GM23338 (cell line): Measurements from ENCODE around the gene GDA. TPM values are rescaled to one million over a fixed set of nuclear protein-coding genes. Genes with fewer than 3 reads are reported as not detected.

Experiments
- ATAC-seq: fragments of 200-7000 bp; cut with Tn5 transposase; 3 replicates; pipeline ENCODE4 v1.9.1; 2020
- DNase-seq: peaks from one replicate; pipeline ENCODE4 v3.0.0-alpha.2; 2015; ENCODE audit warnings: low spot score
- H2AFZ ChIP-seq: fragments of 200-600 bp; sonication (generic); 2 replicates; pipeline ENCODE4 v1.8.0; 2016; ENCODE audit warnings: antibody characterized with exemption, mild to moderate bottlenecking, moderate library complexity
- H3F3A ChIP-seq: fragments of 200-600 bp; sonication (generic); replicated peaks from 2 replicates; pipeline ENCODE4 v1.8.0; 2017; ENCODE audit warnings: antibody characterized with exemption, mixed run types, low read depth
- H3K27ac ChIP-seq: fragments of 200-600 bp; sonication (generic); 2 replicates; pipeline ENCODE4 v1.6.1; 2016; ENCODE audit warnings: low read depth
- H3K27me3 ChIP-seq: fragments of 200-600 bp; sonication (generic); 2 replicates; pipeline ENCODE4 v1.8.0; 2016; ENCODE audit warnings: mild to moderate bottlenecking, mixed run types, moderate library complexity; ENCODE audit not compliant: insufficient read depth
- H3K36me3 ChIP-seq: fragments of 200-600 bp; sonication (generic); 2 replicates; pipeline ENCODE4 v1.8.0; 2016; ENCODE audit warnings: mild to moderate bottlenecking; ENCODE audit not compliant: insufficient read depth
- H3K4me1 ChIP-seq: fragments of 200-600 bp; sonication (generic); 2 replicates; pipeline ENCODE4 v1.8.0; 2016; ENCODE audit warnings: mild to moderate bottlenecking, moderate library complexity; ENCODE audit not compliant: insufficient read depth
- H3K4me2 ChIP-seq: fragments of 200-600 bp; sonication (generic); 2 replicates; pipeline ENCODE4 v1.7.1; 2017; ENCODE audit warnings: mixed run types
- H3K4me3 ChIP-seq: fragments of 200-600 bp; sonication (generic); 2 replicates; pipeline ENCODE4 v1.6.1; 2016; ENCODE audit warnings: mixed run types
- H3K79me2 ChIP-seq: fragments of 200-600 bp; sonication (generic); replicated peaks from 2 replicates; pipeline ENCODE4 v1.8.0; 2017; ENCODE audit warnings: mild to moderate bottlenecking; ENCODE audit not compliant: insufficient read depth
- H3K9me2 ChIP-seq: fragments of 200-600 bp; sonication (generic); 2 replicates; pipeline ENCODE4 v1.8.0; 2017; ENCODE audit not compliant: insufficient read depth
- H4K20me1 ChIP-seq: fragments of 200-600 bp; sonication (generic); replicated peaks from 2 replicates; pipeline ENCODE4 v1.8.0; 2017; ENCODE audit warnings: mild to moderate bottlenecking; ENCODE audit not compliant: insufficient read depth
- H3K27ac Mint-ChIP-seq: 2 replicates; pipeline ENCODE4 v1.8.0; 2020; ENCODE audit warnings: inconsistent platforms, mild to moderate bottlenecking, moderate library complexity, mixed read lengths
- H3K27me3 Mint-ChIP-seq: 3 replicates; pipeline ENCODE4 v1.8.0; 2022; ENCODE audit warnings: low read depth, mild to moderate bottlenecking, moderate library complexity, mixed read lengths, inconsistent platforms; ENCODE audit not compliant: insufficient read depth, poor library complexity
- H3K36me3 Mint-ChIP-seq: 3 replicates; pipeline ENCODE4 v1.8.0; 2021; ENCODE audit warnings: low read depth, mild to moderate bottlenecking, inconsistent platforms, moderate library complexity, mixed read lengths
- H3K4me1 Mint-ChIP-seq: 3 replicates; pipeline ENCODE4 v1.8.0; 2020; ENCODE audit warnings: mild to moderate bottlenecking, inconsistent platforms, mixed read lengths
- H3K4me3 Mint-ChIP-seq: 3 replicates; pipeline ENCODE4 v1.8.0; 2021; ENCODE audit warnings: moderate library complexity, mild to moderate bottlenecking, inconsistent platforms, mixed read lengths
- H3K9me3 Mint-ChIP-seq: 3 replicates; pipeline ENCODE4 v1.8.0; 2020; ENCODE audit warnings: moderate library complexity, mild to moderate bottlenecking, inconsistent platforms, mixed read lengths
- CREB1 ChIP-seq: fragments of 250-450 bp; sonication (Bioruptor Pico); IDR thresholded peaks from 2 replicates; pipeline ENCODE4 v1.5.0; 2020; ENCODE audit warnings: low read depth, mild to moderate bottlenecking, moderate library complexity
- ETS1 ChIP-seq: IDR thresholded peaks from 2 replicates; pipeline ENCODE4 v1.6.1; 2016; ENCODE audit warnings: antibody characterized with exemption
- EZH2 ChIP-seq: fragments of 200-600 bp; sonication (generic); IDR thresholded peaks from one replicate; pipeline ENCODE4 v1.8.0; 2017; ENCODE audit warnings: antibody characterized with exemption, mild to moderate bottlenecking, low read depth; ENCODE audit not compliant: unreplicated experiment
- EZH2phosphoT487 ChIP-seq: fragments of 200-600 bp; sonication (generic); IDR thresholded peaks from one replicate; pipeline ENCODE4 v1.8.1; 2018; ENCODE audit warnings: antibody characterized with exemption; ENCODE audit not compliant: unreplicated experiment
- POLR2AphosphoS5 ChIP-seq: IDR thresholded peaks from 2 replicates; pipeline ENCODE4 v1.6.1; 2016; ENCODE audit warnings: antibody characterized with exemption, low read depth
- REST ChIP-seq: IDR thresholded peaks from one replicate; pipeline ENCODE4 v1.6.1; 2018; ENCODE audit warnings: antibody characterized with exemption; ENCODE audit not compliant: unreplicated experiment
- STAT1 ChIP-seq: IDR thresholded peaks from one replicate; pipeline ENCODE4 v1.6.1; 2016; ENCODE audit warnings: antibody characterized with exemption; ENCODE audit not compliant: unreplicated experiment
- ZNF114 ChIP-seq: fragments of 250-450 bp; sonication (Bioruptor Pico); IDR thresholded peaks from 2 replicates; pipeline ENCODE4 v1.5.0; 2020; ENCODE audit warnings: mild to moderate bottlenecking, moderate library complexity
- ZNF331 ChIP-seq: fragments of 250-450 bp; sonication (Bioruptor Pico); IDR thresholded peaks from 2 replicates; pipeline ENCODE4 v1.5.0; 2020; ENCODE audit warnings: low read depth, mild to moderate bottlenecking, moderate library complexity
- ZNF462 ChIP-seq: fragments of 250-450 bp; sonication (Bioruptor Pico); IDR thresholded peaks from 2 replicates; pipeline ENCODE4 v1.5.0; 2020; ENCODE audit warnings: mild to moderate bottlenecking, moderate library complexity
- polyA plus RNA-seq: library from polyadenylated mRNA; unstranded; fragments of >200 nt; fragmentation: Nextera tagmentation; extraction: Ambion mirVana; gene quantifications from 2 replicates; pipeline ENCODE4 v1.2.1, GENCODE V29; 2016
- total RNA-seq: library from RNA; depleted of rRNA; stranded (reverse); fragments of >200 nt; shearing (Covaris generic); gene quantifications from 2 replicates; pipeline ENCODE4 v1.2.3, GENCODE V29; 2014

The GDA gene
- total and polyA plus RNA-seq, 2 experiments from 2014 or later, result 4.0 to 5.8 TPM

GRCh38 chr9:72200452-72200851 lies 51.2 kb downstream of the GDA start:
- Histone ChIP-seq H3K36me3 (no peaks in the 10 kb centered on the region), H3K4me1 (no peaks in the 10 kb centered on the region), H3K9me2 (no peaks in the 10 kb centered on the region), H3F3A (no peaks in the 10 kb centered on the region), H4K20me1 (no peaks in the 10 kb centered on the region), H3K4me3 (no peak overlapping the region), H2AFZ (no peak overlapping the region), H3K27ac (no peak overlapping the region), H3K27me3 (no peaks in the 10 kb centered on the region), H3K79me2 (no peaks in the 10 kb centered on the region), H3K4me2 (no peak overlapping the region)
- ATAC-seq, result no peak
- Mint-ChIP-seq H3K4me3 (no peak overlapping the region), H3K4me1 (peaks cover 5% of the 10 kb centered on the region; the same call in 2 of the 3 replicates), H3K27ac (no peak overlapping the region), H3K27me3 (peaks cover 1% of the 10 kb centered on the region), H3K36me3 (no peaks in the 10 kb centered on the region), H3K9me3 (no peaks in the 10 kb centered on the region)
- TF ChIP-seq EZH2 (no peak), ZNF114 (CRISPR knock-in tag) (no peak), ZNF462 (no peak), ETS1 (no peak), EZH2phosphoT487 (no peak), STAT1 (no peak), ZNF331 (no peak), CREB1 (CRISPR knock-in tag) (no peak), REST (no peak), POLR2AphosphoS5 (no peak)
- DNase-seq, result no peak
